A673 (cell line): ENCODE data around the gene GNAZ.

Source experiments
- EZH2 ChIP-seq: fragments of 200-600 bp; sonication (generic); IDR thresholded peaks from 2 replicates; pipeline ENCODE4 v1.6.1; 2017; ENCODE audit warnings: borderline replicate concordance, low read depth, mild to moderate bottlenecking, mixed read lengths, antibody characterized with exemption, low read length; ENCODE audit not compliant: poor library complexity, severe bottlenecking
- TF ChIP-seq, protein P1 (sequence below): fragments of 300-800, 200-600 bp; sonication (generic); conservative IDR thresholded peaks from 2 replicates; pipeline ENCODE4 v1.5.1; 2017; ENCODE audit warnings: low read depth, mild to moderate bottlenecking, antibody characterized with exemption, low read length, moderate library complexity, mixed read lengths

DNA sequence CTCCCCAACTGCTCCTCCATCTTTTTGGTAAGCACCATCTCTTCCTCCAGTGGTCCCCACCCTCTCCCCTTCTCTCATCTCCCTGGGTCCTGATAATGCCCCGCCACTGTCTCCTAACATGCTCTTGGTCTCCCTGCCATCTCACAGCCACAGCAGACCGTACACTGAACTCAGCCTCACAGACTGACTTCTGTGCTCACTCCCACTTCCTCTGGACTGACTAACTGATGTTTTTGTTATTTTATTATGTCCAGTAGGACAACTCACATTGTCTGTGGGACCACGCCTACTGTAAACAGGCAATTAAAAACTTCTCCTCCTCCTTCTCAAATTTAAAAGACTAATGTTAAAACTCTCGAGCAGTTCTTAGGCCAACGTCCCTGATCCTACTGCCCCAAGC, 2.6 kb upstream of the GNAZ start:
- TF ChIP-seq, protein P1, sequence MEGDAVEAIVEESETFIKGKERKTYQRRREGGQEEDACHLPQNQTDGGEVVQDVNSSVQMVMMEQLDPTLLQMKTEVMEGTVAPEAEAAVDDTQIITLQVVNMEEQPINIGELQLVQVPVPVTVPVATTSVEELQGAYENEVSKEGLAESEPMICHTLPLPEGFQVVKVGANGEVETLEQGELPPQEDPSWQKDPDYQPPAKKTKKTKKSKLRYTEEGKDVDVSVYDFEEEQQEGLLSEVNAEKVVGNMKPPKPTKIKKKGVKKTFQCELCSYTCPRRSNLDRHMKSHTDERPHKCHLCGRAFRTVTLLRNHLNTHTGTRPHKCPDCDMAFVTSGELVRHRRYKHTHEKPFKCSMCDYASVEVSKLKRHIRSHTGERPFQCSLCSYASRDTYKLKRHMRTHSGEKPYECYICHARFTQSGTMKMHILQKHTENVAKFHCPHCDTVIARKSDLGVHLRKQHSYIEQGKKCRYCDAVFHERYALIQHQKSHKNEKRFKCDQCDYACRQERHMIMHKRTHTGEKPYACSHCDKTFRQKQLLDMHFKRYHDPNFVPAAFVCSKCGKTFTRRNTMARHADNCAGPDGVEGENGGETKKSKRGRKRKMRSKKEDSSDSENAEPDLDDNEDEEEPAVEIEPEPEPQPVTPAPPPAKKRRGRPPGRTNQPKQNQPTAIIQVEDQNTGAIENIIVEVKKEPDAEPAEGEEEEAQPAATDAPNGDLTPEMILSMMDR, result no peak
- no peak for TF ChIP-seq EZH2
